ENCODE results near the gene ZNF25.
"Not testable (repeated sequence)": the region's sequence is repeated elsewhere in the genome, so short reads cannot be mapped to it uniquely, and the experiment has no call there.

The ZNF25 gene

DNA sequence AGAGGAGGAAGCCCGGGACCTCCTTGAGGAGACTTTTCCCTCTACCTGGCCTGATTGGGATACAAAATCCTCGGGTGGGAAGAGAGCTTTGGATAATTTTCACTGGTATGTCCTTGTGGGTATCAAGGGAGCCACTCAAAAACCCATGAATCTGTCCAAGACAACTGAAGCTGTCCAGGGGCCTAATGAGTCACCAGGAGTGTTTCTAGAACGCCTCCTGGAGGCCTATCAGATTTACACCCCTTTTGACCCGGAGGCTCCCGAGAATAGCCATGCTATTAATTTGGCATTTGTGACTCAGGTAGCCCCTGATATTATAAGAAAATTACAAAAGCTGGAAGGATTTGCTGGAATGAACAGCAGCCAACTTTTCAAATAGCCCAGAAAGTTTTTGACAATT, 38.6 kb downstream of the ZNF25 start:
- DNase-seq = no peak

DNA sequence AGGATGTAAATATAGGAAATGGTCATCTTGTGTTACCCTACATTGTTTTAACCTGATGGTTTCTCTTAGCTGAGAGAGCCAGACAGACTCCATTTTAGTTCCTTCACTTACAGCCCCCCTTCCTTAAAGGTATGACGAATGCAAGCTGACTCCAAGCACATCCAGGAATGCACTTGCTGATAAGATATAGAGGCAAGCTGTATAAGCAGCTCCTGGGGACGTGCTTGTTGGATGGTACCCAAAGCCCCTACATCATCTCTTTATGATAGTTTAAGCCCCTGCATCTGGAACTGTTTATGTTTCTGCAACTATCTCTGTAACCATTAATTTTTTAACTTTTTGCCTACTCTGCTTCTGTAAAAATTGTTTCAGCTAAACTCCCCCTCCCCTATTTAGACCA, 41.7 kb downstream of the ZNF25 start:
- no peak for DNase-seq

DNA sequence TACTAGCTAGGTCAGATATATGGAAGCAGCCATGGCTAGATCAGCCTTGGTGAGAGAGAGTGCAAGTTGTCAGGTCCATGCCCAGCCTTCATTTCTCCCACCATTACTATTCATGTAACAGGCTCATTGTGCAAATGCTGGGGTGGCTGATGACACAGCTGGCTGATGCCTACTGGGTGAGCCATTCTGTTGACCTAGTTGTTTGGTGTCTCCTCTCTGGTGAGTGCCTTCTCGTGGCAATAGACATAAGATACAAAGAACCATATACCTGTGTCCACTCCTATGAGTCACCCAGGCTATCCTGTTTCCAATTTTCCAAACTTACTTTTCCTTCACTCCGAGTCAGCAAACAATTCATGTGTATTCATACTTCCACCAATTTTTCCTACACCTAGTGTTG, 46.0 kb downstream of the ZNF25 start:
- no peak for DNase-seq

DNA sequence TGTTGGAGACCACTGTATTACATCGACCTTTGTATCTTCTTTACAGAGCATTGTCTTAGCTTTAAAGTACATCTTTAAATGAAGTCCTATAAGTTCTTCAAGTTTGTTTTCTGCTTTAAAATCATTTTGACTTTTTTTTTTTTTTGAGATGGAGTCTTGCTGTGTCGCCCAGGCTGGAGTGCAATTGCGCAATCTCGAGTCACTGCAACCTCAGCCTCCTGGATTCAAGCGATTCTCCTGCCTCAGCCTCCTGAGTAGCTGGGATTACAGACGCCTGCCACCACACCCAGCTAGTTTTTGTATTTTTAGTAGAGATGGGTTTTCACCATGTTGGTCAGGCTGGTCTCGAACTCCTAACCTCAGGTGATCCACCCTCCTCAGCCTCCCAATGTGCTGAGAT, 68.3 kb downstream of the ZNF25 start:
- DNase-seq = not testable (repeated sequence)

DNA sequence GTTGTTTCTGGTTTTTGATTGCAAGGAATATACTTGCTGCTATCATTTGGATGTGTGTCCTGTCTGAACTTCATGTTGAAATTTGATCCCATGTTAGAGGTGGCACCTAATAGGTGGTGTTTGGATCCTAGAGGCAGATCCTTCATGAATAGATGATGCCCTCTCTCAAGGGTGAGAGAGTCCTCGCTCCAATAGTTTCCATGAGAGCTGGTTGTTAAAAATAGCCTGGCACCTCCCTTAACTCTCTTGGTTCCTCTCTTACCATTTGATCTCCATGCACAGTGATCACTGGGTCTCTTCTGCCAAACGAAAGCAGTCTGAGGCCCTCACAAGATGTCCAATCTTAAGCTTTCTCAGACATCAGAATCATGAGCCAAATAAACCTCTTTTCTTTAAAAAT, 70.1 kb downstream of the ZNF25 start:
- no peak for DNase-seq

All from CD4-positive, alpha-beta T cell treated with Interleukin-6 for 4 hours (primary cell).